CD1c-positive myeloid dendritic cell (primary cell): ENCODE results near the gene TP53RK.

Experiments used
- DNase-seq: peaks from one replicate; pipeline ENCODE4 v3.0.0-alpha.2; 2016; ENCODE audit errors: extremely low spot score

Gene TP53RK

DNA sequence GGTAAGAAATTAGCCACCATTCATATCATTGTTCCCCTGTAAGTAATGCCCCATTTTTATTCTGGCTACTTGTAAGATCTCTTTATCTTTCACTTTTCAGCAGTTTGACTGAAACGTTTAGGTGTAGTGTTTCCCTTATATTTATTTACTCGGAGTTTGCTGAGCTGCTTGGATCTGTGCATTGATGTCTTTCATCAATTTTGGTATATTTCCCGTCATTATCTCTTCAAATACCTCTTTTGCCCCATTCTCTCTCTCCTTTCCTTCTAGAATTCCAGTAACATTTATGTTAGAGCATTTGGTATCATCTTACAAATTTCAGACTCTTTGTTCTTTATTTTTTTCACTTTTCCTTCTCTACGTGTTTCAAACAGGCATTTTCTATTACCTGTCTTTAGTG, 28.8 kb downstream of the TP53RK start:
- DNase-seq, result no peak

DNA sequence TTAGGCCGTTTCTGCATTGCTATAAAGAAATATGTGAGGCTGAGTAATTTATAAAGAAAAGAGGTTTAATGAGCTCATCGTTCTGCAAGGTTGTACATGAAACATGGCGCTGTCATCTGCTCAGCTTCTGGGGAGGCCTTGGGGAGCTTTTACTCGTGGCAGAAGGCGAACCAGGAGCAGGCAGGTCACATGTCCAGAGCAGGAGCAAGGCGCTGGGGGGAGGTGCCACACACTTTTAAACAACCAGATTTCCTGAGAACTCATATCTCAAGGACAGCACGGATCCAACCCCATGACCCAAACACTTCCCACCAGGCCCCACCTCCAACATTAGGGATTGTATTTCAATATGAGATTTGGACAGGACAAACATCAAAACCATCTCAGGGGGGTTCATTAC, 31.6 kb downstream of the TP53RK start:
- DNase-seq, result no peak

DNA sequence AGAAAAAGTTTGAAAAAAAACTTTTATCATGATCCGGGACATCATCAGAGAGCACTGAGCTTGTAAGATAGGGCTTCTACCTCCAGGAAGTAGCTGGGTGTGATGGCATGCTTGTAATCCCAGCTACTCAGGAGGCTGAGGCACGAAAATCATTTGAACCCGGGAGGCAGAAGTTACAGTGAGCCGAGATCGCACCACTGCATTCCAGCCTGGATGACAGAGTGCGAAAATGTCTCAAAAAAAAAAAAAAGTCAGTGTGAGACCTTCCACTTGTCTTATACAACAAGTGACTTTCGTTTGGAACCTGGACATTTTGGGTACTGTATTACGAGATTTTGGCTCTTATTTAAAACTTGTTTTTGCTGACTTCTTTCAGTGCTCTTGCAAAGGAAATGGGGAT, 32.1 kb downstream of the TP53RK start:
- no peak for DNase-seq

DNA sequence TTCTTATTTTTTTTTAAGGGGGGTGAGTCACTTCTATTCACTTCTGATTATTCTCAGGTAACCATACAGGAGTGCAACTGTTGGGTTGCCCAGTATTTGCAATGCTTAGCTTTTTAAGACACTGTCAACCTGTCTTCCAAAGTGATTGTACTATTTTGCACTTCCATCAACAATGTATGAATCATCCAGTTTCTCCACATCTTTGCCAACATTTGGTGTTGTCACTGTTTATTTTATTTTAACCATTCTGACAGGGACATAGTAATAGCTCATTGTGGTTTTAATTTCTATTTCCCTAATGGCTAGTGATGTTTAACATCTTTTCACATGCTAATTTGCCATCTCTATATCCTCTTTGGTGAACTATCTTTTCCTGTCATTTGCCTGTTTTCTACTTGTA, 36.5 kb downstream of the TP53RK start:
- DNase-seq, result no peak

DNA sequence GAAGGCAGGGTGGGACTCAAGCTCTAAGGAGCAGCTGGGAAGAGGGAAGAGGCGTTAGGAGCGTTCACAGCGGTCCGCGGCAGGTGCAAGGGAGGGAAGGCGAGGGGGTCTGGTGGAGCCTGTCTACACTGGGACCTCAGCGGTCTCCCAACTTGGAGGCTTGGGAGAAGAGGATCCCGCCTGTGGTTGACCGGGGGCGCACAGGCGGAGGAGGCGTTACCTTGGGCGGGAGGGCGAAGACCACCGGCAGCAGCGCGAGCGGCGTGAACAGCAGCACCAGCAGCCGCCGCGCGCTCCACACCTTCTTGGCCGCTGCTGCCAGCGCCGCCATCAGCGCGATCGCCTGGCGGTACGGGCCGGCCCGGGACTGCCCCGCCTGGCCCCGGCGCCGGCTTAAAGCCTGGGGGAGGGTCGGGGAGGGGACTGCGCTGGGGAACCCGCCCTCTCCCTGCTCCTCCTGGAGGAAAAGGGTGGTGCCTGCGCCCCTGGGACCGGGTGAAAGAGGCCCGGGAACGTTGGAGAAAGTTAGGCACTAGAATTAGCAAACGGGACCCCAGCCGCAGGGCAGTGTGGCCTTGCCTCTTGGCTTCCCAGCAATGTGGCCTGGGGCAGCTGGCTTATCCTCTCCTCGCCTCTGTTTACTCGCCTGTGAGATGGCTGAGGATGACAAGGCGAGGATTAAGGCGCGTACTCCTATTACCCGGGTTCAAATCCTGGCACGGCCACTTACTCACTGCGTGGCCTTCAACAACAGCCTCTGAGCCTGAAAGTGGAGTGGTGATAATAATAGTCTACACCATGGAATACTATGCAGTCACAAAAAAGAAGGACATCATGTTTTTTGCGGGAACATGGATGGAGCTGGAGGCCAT, 37.9 kb downstream of the TP53RK start, which contains the start of gene SLC13A3:
TSS of gene SLC13A3 (minus strand) at position 369 of the 872 bp plus-strand sequence. CDS start at position 331, 38 bp downstream.
- DNase-seq, result no peak

DNA sequence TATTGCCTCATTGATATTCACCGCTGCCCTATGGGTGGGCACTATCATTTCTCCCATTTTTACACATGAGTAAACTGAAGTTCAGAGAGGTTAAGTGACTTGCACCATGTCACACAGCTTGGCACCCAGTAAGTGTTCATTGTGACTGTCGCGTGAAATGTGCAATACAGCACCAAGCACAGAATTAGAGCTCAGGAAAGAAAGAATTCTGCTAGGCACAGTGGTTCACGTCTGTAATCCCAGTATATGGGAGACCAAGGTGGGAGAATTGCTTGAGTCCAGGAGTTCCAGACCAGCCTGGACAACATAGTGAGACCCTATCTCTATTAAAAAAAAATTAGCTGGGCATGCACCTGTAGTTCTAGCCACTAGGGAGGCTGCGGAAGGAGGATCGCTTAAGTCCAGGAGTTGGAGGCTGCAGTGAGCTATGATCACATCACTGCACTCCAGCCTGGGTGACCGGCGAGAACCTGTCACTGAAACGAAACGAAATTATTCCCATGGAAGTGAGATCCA, 38.6 kb downstream of the TP53RK start:
- DNase-seq, result no peak

DNA sequence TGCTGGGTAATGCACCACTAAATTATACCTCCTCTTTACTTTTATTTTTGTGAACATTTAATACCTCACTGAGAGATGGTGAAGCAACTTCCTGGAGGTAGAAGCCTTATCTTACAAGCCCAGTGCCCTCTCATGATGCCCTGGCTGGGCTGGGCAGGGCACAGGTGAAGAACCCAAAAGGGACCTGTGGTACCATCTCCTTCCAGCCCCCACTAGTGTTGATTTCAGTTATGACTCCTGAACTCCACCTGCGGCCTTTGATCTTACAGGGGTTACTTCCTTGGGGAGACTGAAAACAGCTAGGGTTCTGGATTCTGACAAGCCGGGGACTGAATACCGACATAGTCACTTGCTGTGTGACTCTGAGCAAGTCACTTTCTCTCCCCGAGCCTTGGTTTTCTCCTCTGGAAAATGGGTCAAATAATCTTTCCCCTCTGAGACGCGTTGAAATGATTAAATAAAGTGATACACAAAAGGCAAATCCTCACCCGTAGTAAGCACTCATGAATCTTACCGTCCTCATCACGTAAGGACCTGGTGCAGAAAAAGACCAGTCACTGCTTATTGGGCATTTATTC, 39.2 kb downstream of the TP53RK start:
- DNase-seq, result no peak

DNA sequence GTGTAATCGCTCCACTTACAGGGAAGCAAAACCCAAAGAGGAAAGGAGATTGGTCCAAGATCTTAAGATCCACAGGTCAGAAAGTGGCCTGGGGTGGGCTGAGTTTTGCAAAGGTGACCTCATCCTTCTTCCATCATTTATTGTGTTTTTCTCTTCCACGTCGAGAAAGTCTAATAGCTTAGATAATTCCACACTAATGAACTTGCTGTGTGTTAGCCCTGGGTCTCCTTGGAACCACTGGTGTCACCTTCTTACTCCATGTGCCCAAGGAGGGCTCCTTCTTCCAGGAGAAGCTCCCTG, 39.6 kb downstream of the TP53RK start:
- DNase-seq, result no peak

DNA sequence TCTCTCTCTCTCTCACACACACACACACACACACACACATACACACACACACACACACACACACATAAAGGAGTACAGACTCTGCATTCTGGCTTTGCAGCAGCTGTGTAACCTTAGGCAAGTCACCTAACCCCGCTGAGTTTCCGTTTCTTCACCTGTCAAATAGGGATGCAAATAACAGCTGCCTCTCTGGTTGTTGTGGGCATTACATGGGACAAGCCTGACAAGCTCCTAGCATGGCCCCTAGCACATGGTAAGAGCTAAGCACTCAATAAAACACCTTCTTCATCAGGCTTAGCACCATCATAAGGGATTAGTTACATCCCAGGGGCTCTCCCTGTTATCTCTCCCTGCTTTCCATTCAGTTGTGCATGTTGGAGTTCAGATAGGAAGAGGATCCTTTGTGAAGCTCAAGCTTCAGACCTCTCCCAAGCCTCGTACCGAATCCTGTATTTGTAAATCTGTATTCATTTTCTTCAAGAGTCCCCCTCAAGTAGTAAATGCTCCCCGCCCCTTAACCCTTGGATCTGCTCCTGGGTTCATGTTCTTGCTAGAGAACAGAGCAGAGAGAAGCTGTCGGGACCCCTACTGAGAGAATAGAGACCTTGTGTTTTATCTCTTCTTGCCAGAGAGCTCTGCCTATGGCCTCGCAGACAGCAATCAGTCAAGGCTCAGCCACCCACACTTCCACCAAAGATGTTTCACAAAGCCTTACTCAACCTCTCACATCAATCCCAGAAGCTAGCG, 40.2 kb downstream of the TP53RK start:
- no peak for DNase-seq

DNA sequence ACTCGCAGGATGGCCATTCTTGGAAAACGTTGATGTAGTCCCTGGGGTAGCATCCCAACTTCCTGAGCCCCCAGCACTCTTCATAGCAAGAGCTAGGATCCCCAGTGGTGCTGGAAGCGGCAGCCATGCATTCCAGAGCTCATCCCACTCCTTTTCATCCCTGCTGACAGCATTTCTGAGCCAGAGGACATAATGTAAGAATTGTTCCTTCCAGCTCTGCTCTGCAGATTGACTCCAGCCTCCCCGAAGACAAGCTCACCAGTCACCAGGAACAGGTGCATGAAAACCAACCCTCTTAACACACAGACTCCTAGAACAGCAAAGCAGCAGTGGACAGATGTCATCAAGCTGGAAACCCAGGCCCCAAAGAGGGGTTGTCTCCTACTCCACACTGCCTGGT, 41.8 kb downstream of the TP53RK start:
- DNase-seq, result no peak

DNA sequence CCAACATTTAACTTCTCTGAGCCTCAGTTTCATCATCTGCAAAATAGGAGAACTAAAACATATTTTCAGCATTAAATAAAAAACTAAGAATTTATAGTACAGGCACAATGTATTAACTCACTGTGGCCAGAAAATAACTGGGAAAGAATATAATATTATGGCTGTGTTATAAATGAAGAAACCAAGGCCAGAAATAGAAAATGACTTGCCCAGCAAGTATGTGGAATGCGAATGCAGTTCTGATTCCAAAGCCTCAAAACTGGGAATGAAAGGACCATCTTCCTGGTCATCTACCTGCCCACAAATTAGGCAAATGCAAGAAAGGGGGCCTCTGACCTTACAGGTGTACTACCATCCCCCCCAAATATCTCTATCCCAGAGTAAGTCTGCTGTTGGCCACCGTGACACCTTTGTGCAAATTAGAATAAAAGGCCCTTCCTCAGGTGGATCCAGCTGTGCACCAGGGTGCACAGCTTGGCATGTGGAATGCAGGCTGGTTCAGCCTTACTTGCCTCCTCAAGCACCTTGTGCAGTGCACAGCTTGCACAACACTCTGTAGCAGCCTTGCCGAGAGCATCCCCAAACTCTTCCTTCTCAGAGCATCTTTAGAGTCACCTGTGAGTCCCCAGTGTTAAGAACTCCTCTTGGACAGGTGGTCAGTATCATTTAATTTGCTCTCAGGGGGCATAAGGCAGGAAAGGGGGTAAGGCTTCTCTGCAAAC, 42.4 kb downstream of the TP53RK start:
- DNase-seq, result no peak

DNA sequence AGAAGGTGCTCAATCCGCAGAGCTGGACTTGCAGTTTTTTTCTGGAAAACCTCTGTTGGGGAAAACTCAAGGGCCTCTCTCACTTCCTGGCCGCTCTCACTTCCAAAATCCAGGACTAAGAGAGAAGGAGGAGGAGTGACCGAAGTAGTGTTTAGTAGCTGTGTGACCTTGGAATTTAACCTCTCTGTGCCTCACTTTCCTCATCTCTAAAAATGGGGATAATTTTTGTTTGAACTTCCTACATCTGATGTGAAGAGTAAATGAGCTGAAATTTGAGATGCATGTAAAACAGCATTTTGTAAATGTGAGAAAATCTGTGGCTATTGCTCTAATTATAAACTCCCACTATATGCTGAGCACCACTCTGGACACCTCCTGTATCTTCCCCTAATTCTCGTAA, 43.1 kb downstream of the TP53RK start:
- no peak for DNase-seq

DNA sequence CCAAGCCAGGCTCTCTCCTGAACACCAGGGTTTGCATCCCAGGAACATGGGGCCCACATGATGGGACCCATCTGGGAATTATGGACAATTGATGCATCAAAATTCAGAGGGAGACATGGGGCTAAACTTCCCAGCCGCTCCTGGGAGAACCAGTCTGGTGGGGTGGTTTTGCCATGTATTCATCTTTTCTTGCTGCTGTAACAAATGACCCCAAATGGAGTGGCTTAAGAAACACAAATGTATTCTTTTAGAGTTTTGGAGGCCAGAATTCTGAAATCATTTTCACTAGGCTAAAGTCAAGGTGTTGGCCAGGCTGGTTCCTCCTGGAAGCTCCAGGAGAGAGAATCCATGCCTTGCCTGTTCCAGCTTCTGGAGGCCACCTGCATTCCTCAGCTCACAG, 44.5 kb downstream of the TP53RK start:
- DNase-seq, result no peak

DNA sequence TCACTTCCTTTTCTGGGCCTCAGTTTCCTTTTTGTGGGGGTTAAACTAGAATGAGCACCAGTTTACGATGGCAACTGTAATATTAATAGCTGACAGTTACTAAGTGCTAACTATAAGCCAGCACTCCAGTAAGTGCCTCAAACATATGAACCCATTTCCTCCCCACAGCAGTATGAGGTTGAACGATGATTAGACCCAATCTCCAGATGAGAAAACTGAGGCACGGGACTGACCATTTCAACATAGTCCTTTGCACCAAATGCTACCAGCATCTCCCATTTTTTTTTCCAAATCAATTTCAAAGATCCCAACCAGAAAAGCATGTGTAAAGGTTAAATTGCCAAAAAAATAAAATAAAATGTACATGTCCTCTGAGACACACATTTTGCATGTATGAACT, 45.1 kb downstream of the TP53RK start:
- DNase-seq, result no peak

DNA sequence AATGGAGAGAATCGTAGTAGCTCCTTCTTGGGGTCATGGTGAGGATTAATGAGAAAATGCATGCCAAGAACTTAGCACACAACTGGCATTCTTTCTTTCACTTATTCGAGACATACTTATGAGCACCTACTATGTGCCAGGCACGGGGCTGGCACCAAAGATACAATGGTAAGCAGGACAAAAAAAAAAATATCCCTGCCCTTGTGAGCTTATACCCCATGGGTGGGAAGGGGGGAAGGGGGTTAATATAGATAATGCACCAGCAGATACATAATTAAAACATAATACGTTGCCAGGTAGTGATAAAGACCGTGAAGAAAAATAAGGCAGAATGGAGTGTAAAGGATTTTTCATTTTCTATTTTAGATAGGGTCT, 46.3 kb downstream of the TP53RK start:
- no peak for DNase-seq

DNA sequence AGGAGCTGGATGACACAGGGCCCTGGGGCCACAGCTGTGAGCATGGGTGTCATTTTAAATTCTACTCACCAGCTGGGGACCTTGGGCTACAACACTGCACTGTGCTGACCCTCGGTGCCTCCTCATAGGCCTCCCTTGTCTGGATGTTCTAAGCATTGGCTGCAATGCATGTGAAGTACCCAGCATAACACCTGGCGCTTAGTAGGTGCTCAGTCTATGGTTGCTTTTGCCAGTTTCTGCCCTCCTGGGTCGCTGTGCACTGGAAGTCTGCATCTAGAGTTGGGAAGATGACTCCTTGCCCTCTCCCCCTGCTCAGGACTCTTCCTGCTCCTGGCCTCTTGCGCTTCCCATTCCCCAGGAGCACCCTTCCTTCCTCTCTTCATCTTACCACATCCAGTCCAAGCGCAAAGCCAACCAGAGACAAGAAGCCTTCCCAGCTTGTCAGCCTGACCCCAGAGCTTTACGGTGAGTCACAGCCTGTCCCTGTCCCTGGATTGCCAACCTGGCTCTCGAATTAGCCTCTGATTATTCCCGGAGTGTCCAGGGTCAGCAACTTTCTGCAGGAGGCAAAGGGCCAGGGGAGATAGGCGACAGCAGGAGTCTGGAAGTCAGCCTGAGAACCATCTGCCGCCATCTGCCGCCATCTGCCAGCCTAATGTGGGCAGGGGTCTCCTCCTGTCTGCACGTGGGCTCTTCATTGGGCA, 46.8 kb downstream of the TP53RK start:
- DNase-seq, result no peak

DNA sequence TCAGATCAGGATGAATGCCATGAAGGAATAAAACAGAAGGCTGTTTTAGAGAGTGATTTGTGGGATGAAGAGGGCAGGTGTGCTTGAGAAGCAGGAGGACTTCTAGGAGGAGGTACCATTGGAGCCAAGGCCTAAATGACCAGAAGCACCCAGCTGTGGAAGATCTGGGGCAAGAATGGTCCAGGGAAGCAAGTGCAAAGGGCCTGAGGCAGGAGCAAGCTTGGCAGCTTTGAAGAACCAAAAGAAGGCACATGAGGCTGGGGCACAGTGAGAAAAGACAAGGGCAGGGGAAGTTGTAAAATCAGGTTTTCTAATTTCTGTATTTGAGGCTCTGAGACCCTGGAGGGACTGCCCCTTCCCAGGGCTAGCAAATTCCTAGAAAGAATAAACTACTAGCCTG, 47.8 kb downstream of the TP53RK start:
- no peak for DNase-seq

DNA sequence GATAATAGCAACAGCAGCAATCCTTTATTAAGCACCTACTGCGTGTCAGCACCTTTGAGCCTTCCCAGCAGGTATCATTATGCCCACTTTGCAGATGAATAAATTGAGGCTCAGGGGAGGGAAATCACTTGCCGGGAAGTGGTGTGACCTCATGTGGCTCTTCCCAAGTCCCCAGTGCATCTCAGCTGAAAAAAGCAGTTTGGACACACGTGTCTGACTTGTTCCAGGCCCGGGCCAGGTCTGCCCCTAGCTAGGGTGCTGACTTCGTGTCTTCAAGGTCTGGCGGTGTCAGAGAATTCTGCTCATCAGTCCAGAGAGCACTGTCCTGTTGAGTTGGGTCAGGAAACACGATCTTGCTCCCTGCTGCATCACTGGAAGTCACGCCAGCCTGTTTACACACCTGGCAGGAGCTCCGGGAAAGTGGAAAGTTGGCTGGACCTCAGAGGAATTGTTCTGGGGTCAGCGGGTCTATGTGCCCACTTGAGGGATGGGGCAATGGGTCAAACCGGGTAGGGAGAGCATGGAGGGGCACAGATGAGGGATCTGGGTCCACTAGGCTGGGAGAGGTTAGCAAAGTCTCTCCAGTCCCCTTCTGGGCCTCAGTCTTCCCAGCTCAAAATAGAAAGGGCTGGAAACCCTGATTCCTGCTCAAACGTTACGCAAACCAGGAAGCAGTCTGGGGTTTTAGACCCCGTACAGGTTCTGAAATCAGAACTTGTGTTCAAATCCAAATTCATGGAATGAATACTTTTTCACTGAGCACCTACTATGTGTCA, 48.5 kb downstream of the TP53RK start:
- no peak for DNase-seq

DNA sequence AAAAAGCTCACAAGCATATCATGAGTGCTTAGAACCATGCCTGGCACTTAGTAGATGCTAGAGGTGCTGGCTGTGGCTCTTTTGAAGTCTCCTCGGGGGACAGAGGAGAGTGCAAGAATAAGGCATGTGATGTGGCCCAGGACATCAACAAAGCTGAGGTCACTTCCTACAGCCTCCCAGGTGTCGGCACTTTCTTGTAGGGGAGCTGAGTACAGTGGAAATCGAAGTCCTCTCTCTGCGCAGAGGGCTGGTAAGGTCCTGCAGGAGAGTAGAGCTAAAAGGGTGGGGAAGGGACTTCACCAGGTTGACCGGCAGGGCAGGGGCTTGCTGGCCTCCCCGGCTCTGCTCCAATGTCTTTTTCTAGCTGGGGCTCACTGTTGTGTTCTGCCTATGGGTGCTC, 49.2 kb downstream of the TP53RK start:
- no peak for DNase-seq

DNA sequence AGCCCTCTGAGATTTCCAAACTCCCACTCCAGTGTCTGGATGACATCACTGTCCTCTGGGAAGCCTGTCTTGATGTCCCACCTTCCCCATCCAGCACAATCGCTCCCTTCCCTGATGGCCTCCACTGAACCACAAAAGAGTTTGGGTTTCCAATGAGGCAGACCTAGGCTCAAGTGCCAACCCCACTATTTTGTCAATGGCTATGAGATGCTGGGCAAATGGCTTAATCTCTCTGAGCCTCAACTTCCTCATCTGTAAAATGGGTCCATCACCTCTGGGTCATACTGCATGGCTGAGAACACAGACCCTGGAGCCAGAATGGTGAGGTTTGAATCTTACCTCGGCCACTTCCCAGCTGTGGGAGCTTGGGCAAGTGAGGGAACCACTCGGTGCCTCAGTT, 49.7 kb downstream of the TP53RK start:
- no peak for DNase-seq

DNA sequence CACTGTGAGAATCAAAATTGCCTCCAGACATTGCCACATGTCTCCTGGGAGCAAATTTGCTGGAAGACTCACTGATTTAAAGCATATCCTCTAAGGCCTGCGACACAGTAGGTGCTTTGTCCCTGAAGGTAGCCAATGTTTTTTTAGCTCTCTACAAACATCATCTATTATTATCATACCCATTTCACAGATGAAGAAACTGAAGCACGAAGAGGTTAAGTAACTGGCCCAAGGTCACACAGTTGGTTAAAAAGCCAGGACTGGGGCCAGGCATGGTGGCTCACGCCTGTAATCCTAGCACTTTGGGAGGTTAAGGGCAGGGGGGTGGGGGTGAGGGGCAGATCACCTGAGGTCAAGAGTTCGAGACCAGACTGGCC, 50.4 kb downstream of the TP53RK start:
- DNase-seq, result no peak
